Right lobe of liver (tissue), 6 donors: ENCODE results near the gene VPS37C. TPM values are rescaled to one million over a fixed set of nuclear protein-coding genes. Genes with fewer than 3 reads are reported as not detected.

Source experiments
- ATAC-seq, 4 donors: fragments of 200-7000 bp; cut with Tn5 transposase; one replicate each; pipeline ENCODE4 v1.9.1; 2020; ENCODE audit warnings: mild to moderate bottlenecking in 4 of 4, moderate library complexity in 4 of 4
- DNase-seq, 3 donors: peaks; one replicate each; pipeline ENCODE4 v3.0.0-alpha.2; 2020
- H3K27ac ChIP-seq, 3 donors: fragments of 200-600 bp; one replicate each; pipeline ENCODE4 v1.8.0; 2022
- H3K27me3 ChIP-seq, 2 donors: fragments of 200-600 bp; one replicate each; pipeline ENCODE4 v1.8.0; 2022
- H3K36me3 ChIP-seq, 4 donors: fragments of 200-600 bp; sonication (generic) in 1 of 4; one replicate each; pipeline versions ENCODE4 v1.5.1 to v1.8.0; 2017 to 2022; ENCODE audit warnings: control low read depth in 1 of 4
- H3K4me1 ChIP-seq, 4 donors: fragments of 200-600 bp; sonication (generic) in 1 of 4; one replicate each; pipeline versions ENCODE4 v1.5.1 to v1.8.0; 2017 to 2022; ENCODE audit warnings: control low read depth in 1 of 4
- H3K4me3 ChIP-seq, 3 donors: fragments of 200-600 bp; one replicate each; pipeline ENCODE4 v1.8.0; 2022
- H3K9me3 ChIP-seq, 4 donors: fragments of 200-600 bp; sonication (generic) in 1 of 4; one replicate each; pipeline versions ENCODE4 v1.5.1 to v1.8.0; 2017 to 2022; ENCODE audit warnings: control low read depth in 1 of 4
- POLR2A ChIP-seq: fragments of 450-650 bp; IDR thresholded peaks from one replicate; pipeline ENCODE4 v1.6.1; 2017; ENCODE audit warnings: antibody characterized with exemption, mild to moderate bottlenecking
- WGBS: methylation state at CpG from one replicate; pipeline ENCODE4 v1.1.6; 2018; ENCODE audit warnings: low coverage, low lambda C conversion rate; ENCODE audit not compliant: insufficient coverage; ENCODE audit errors: missing lambda C conversion rate; 5-methylcytosine and 5-hydroxymethylcytosine counted together
- intact Hi-C, 2 donors: fragments of 100-400 bp; cut with DNase I; formaldehyde crosslinking; loops; one replicate each; pipeline versions ENCODE4 v1.11.2 to v1.14.1; 2022
- total RNA-seq, 6 experiments: library from RNA; depleted of rRNA in 2 of 6; stranded (reverse); fragments of >200 nt in 2 of 6; fragmentation: NEBNext Ultra II Directional in 3 of 6; extraction: Animal tissue kit (Norgen Biotek cat#: 25700) in 3 of 6; gene quantifications; one replicate each; pipeline versions ENCODE4 v1.1.0 to v1.2.4, GENCODE V29; 2016 to 2023
- TF ChIP-seq, protein P1 (sequence below), 4 donors: fragments of 200-600 bp in 3 of 4; fragments of 450-650 bp in 1 of 4; IDR thresholded peaks; one replicate each; pipeline versions ENCODE4 v1.5.1 to v1.8.0; 2016 to 2022; ENCODE audit warnings: antibody characterized with exemption in 4 of 4, mild to moderate bottlenecking in 2 of 4
- donor health status: DM: no; HTN: yes; CAD: no.
- donor health status: DM: no; HTN: no; CAD: no.
- donor health status: DM: no; HTN: no; CAD: no.
- donor health status: DM: no; HTN: yes; CAD: no.
- donor health status: DM: no; HTN: yes; CAD: no.

Gene VPS37C
- total RNA-seq, 6 experiments from 2014 or later: 4.6 to 7.6 (median 6.0) TPM

DNA sequence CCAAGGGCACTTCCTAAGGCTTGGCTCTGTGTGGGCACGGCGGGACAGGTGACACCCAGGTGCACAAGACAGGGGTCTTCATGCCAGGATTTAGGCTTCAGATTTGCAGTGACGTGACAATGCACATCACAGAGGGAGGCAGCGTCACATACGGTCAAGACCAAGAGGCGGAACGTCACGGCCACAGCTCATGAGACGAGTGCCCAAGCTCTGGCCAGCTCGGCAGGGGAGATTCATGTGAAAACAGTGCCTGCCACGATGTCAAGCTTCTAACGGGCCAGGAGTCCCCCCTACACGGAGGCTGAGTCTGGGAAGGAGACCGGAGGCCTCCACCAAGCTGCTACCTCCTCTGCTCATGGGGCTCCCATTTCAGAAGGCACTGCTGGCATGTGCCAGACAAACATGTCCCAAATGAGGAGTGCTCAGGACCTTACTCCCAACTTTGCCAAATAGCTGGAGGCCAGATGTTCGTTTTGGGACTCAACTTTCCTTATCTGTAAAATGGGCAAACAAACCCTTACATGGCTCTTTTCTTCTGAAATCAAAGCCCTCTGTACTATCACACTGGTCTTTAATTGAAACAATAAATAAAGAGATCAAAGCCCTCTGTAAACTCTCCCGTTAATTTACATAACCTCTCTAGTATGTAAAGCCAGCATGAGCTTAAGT is 16.6 kb downstream of the VPS37C start:
- ATAC-seq (no peak), DNase-seq (peak in 1 of 3 donors; percentile 33)
- H3K27ac ChIP-seq: no peak overlapping the region
- WGBS: 92% methylated on average over 2 of the region's 16 CpGs
- H3K27me3 ChIP-seq: no peaks in the 10 kb centered on the region
- no peaks in the 10 kb centered on the region for H3K36me3 ChIP-seq
- intact Hi-C loops: no loop called here
- H3K4me3 ChIP-seq: no peak overlapping the region
- TF ChIP-seq, protein P1, sequence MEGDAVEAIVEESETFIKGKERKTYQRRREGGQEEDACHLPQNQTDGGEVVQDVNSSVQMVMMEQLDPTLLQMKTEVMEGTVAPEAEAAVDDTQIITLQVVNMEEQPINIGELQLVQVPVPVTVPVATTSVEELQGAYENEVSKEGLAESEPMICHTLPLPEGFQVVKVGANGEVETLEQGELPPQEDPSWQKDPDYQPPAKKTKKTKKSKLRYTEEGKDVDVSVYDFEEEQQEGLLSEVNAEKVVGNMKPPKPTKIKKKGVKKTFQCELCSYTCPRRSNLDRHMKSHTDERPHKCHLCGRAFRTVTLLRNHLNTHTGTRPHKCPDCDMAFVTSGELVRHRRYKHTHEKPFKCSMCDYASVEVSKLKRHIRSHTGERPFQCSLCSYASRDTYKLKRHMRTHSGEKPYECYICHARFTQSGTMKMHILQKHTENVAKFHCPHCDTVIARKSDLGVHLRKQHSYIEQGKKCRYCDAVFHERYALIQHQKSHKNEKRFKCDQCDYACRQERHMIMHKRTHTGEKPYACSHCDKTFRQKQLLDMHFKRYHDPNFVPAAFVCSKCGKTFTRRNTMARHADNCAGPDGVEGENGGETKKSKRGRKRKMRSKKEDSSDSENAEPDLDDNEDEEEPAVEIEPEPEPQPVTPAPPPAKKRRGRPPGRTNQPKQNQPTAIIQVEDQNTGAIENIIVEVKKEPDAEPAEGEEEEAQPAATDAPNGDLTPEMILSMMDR (IDR thresholded peaks at IDR 0.05): no peak
- TF ChIP-seq POLR2A: no peak
- no peaks in the 10 kb centered on the region for H3K9me3 ChIP-seq
- H3K4me1 ChIP-seq: peaks cover 0 to 6% (median 0%) of the 10 kb centered on the region in 4 donors

DNA sequence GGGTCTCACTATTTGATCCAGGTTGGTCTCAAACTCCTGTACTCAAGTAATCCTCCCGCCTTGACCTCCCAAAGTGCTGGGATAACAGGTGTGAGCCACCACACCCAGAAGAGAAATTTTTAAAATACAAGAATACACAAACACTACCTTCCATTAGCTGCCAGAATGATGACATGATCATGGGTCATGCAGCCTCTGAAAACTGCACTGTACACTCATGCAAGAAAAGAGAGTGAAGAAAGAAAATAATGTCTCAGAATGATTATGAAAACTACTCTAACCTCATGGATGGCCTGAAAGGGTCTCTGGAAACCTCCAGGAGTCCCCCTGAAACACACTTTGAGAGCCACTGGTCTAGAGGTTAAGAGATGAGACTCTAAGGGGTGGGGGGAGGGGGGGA is 18.8 kb downstream of the VPS37C start:
- no peak overlapping the region for H3K27ac ChIP-seq
- H3K4me1 ChIP-seq: peaks cover 0 to 6% (median 0%) of the 10 kb centered on the region in 4 donors
- no peaks in the 10 kb centered on the region for H3K9me3 ChIP-seq
- intact Hi-C loops: no loop called here
- no peak for DNase-seq
- ATAC-seq: no peak
- TF ChIP-seq POLR2A: no peak
- TF ChIP-seq, protein P1 (IDR thresholded peaks at IDR 0.05): no peak
- H3K4me3 ChIP-seq: no peak overlapping the region
- no peaks in the 10 kb centered on the region for H3K36me3 ChIP-seq
- WGBS: 100% methylated on average over 1 of the region's 1 CpG
- H3K27me3 ChIP-seq: no peaks in the 10 kb centered on the region

DNA sequence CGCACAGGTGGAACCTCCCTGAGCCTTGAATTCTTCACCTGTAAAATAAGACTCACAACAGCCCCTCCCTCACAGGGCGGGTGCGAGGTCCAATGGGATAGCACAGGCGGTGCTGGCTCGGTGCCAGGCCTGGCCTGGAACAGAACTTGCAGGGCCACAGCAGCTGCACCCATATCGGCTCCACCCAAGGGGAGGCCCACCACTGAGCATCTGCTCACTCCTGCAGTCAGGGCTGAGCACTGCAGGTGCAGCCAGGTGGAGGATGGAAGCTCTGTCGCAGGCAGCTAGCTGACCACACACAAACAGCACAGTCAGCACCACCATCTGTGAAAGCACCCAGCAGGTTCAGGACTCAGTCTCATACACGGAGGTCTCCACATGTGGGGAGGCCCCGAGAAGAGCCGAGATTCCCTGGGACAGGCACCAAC is 19.6 kb downstream of the VPS37C start:
- no CpG with 5 or more reads among the region's 10 CpGs for WGBS
- Histone ChIP-seq H3K27me3 (no peaks in the 10 kb centered on the region), H3K4me1 (peaks cover 0 to 6% (median 0%) of the 10 kb centered on the region in 4 donors), H3K27ac (no peak overlapping the region), H3K9me3 (no peaks in the 10 kb centered on the region), H3K4me3 (no peak overlapping the region), H3K36me3 (no peaks in the 10 kb centered on the region)
- intact Hi-C loops: no loop called here
- DNase-seq (peak in 1 of 3 donors; percentile 64), ATAC-seq (peak; percentile 38 to 58 (median 50))
- TF ChIP-seq, protein P1 (IDR thresholded peaks at IDR 0.05): no peak
- TF ChIP-seq POLR2A: no peak

DNA sequence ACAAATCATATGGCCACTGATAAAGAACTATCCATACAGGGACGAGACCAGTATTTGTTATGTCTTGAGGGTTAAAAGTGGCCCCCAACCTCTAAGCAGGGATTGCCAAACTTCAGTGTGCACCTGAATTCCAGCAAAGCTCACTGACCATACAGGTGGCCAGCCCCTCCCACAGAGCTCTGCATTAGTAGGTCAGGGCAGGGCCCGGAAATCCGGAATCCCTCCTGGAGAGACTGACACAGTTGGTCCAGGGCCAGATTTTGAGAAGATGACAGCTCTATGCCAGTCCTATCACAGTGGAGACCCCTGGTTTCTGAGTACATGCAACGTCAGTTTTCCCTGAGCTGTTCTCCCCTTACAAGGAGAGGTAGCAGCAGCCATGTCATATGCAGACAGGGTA is 20.8 kb downstream of the VPS37C start:
- DNase-seq (peak in 1 of 3 donors; percentile 22), ATAC-seq (no peak)
- no peak overlapping the region for H3K27ac ChIP-seq
- intact Hi-C loops: no loop called here
- no CpG with 5 or more reads among the region's 4 CpGs for WGBS
- H3K9me3 ChIP-seq: no peaks in the 10 kb centered on the region
- no peak overlapping the region for H3K4me3 ChIP-seq
- H3K4me1 ChIP-seq: peaks cover 0 to 6% (median 0%) of the 10 kb centered on the region in 4 donors
- TF ChIP-seq, protein P1 (IDR thresholded peaks at IDR 0.05): no peak
- no peak for TF ChIP-seq POLR2A
- H3K36me3 ChIP-seq: no peaks in the 10 kb centered on the region
- no peaks in the 10 kb centered on the region for H3K27me3 ChIP-seq
